ENCODE results near the gene CPXM1. TPM values are rescaled to one million over a fixed set of nuclear protein-coding genes. Genes with fewer than 3 reads are reported as not detected.
"Not testable (repeated sequence)": the region's sequence is repeated elsewhere in the genome, so short reads cannot be mapped to it uniquely, and the experiment has no call there.

Gene CPXM1
- total RNA-seq, 1 experiment from 2014 or later: not detected

DNA sequence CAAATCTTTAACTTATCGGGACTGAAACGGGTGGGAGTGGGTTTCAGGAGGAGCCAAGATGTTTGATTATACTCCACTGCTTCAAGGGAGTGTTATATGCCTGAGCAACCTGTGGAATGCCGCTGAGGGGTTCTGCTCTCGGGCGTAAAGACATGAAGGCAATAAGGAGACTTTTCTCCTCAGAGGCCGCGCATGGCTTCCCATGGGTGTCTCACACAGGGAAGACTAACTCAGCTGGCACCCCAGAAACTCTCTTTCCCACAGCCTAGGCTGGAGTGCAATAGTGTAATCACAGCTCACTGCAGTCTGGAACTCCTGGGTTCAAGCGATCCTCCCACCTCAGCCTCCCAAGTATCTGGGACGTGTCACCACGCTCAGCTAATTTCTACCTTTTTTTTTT is 9.3 kb upstream of the CPXM1 start:
- Histone ChIP-seq H3K4me3 (ENCODE audit: low read depth, low read length) (no peak overlapping the region), H3K27me3 (replicated peaks; ENCODE audit: control insufficient read depth, insufficient read depth, low read length) (no peaks in the 10 kb centered on the region), H3K36me3 (ENCODE audit: control insufficient read depth, insufficient read depth, low read length) (no peaks in the 10 kb centered on the region), H3K9me3 (peaks cover 10% of the 10 kb centered on the region; the same call in 1 of the 2 replicates), H3K4me1 (peaks cover 7% of the 10 kb centered on the region; the same call in 1 of the 2 replicates)
- no peaks in the 10 kb centered on the region for H3K27me3 Mint-ChIP-seq (ENCODE audit: insufficient read depth, unreplicated experiment)
- ChIA-PET CTCF (no interaction called here), POLR2A (interaction anchor here (0.6 kb wide), 1 partner anchor 16 kb away, joined by 9 read pairs; no protein-coding TSS in a partner anchor)
- no peaks in the 10 kb centered on the region for H3K36me3 Mint-ChIP-seq (ENCODE audit: insufficient read depth, unreplicated experiment)
- no peak for DNase-seq
- peaks cover 18% of the 10 kb centered on the region for H3K9me3 Mint-ChIP-seq (ENCODE audit: unreplicated experiment)
- no peak overlapping the region for H3K4me3 Mint-ChIP-seq (ENCODE audit: unreplicated experiment)
- no TSS peak for BruUV-seq (replicated peaks)
- intact Hi-C loops (cut with micrococcal nuclease; ENCODE audit: unreplicated experiment): no loop called here
- TF ChIP-seq, protein P1, sequence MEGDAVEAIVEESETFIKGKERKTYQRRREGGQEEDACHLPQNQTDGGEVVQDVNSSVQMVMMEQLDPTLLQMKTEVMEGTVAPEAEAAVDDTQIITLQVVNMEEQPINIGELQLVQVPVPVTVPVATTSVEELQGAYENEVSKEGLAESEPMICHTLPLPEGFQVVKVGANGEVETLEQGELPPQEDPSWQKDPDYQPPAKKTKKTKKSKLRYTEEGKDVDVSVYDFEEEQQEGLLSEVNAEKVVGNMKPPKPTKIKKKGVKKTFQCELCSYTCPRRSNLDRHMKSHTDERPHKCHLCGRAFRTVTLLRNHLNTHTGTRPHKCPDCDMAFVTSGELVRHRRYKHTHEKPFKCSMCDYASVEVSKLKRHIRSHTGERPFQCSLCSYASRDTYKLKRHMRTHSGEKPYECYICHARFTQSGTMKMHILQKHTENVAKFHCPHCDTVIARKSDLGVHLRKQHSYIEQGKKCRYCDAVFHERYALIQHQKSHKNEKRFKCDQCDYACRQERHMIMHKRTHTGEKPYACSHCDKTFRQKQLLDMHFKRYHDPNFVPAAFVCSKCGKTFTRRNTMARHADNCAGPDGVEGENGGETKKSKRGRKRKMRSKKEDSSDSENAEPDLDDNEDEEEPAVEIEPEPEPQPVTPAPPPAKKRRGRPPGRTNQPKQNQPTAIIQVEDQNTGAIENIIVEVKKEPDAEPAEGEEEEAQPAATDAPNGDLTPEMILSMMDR (IDR thresholded peaks at IDR 0.05; ENCODE audit: insufficient read depth in 1 of 2, low read depth in 1 of 2, low read length in 1 of 2, severe bottlenecking in 1 of 2, unreplicated experiment in 1 of 2): no peak
- H3K27ac Mint-ChIP-seq (ENCODE audit: unreplicated experiment): no peak overlapping the region
- peaks cover 6% of the 10 kb centered on the region for H3K4me1 Mint-ChIP-seq (ENCODE audit: low read depth, unreplicated experiment)

DNA sequence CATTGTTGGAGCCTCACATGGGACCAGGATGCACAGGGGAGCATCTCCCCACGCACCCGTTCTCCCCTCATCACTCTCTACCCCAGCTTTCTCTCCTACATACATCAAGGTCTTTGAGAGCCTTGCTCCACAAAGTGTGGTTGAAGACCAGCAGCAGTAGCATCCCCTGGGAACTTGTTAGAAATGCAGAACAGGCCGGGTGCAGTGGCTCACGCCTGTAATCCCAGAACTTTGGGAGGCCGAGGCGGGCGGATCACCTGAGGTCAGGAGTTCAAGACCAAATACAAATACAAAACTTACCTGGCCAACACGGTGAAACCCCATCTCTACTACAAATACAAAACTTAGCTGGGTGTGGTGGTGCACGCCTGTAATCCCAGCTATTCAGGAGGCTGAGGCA is 7.5 kb upstream of the CPXM1 start:
- H3K36me3 ChIP-seq (ENCODE audit: control insufficient read depth, insufficient read depth, low read length); POLR2A ChIA-PET; H3K36me3 Mint-ChIP-seq (ENCODE audit: insufficient read depth, unreplicated experiment); H3K27me3 ChIP-seq (replicated peaks; ENCODE audit: control insufficient read depth, insufficient read depth, low read length); H3K4me1 Mint-ChIP-seq (ENCODE audit: low read depth, unreplicated experiment); H3K27me3 Mint-ChIP-seq (ENCODE audit: insufficient read depth, unreplicated experiment); H3K4me1 ChIP-seq; H3K4me3 ChIP-seq (ENCODE audit: low read depth, low read length); CTCF ChIA-PET; H3K27ac Mint-ChIP-seq (ENCODE audit: unreplicated experiment); intact Hi-C loops (cut with micrococcal nuclease; ENCODE audit: unreplicated experiment); DNase-seq; BruUV-seq (replicated peaks); H3K4me3 Mint-ChIP-seq (ENCODE audit: unreplicated experiment): not testable (repeated sequence)
- peaks cover 10% of the 10 kb centered on the region; the same call in 1 of the 2 replicates for H3K9me3 ChIP-seq
- peaks cover 18% of the 10 kb centered on the region for H3K9me3 Mint-ChIP-seq (ENCODE audit: unreplicated experiment)

GRCh38 chr20:2807019-2807418 is 6.6 kb upstream of the CPXM1 start:
- H3K27ac Mint-ChIP-seq (ENCODE audit: unreplicated experiment): no peak overlapping the region
- no peak for DNase-seq
- H3K36me3 Mint-ChIP-seq (ENCODE audit: insufficient read depth, unreplicated experiment): no peaks in the 10 kb centered on the region
- peaks cover 6% of the 10 kb centered on the region for H3K4me1 Mint-ChIP-seq (ENCODE audit: low read depth, unreplicated experiment)
- H3K27me3 ChIP-seq (replicated peaks; ENCODE audit: control insufficient read depth, insufficient read depth, low read length): no peaks in the 10 kb centered on the region
- H3K36me3 ChIP-seq (ENCODE audit: control insufficient read depth, insufficient read depth, low read length): no peaks in the 10 kb centered on the region
- H3K4me1 ChIP-seq: peaks cover 7% of the 10 kb centered on the region; the same call in 1 of the 2 replicates
- ChIA-PET POLR2A (no interaction called here), CTCF (no interaction called here)
- H3K4me3 Mint-ChIP-seq (ENCODE audit: unreplicated experiment): no peak overlapping the region
- peaks cover 5% of the 10 kb centered on the region; the same call in 1 of the 2 replicates for H3K9me3 ChIP-seq
- H3K9me3 Mint-ChIP-seq (ENCODE audit: unreplicated experiment): peaks cover 12% of the 10 kb centered on the region
- no TSS peak for BruUV-seq (replicated peaks)
- intact Hi-C loops (cut with micrococcal nuclease; ENCODE audit: unreplicated experiment): no loop called here
- TF ChIP-seq, protein P1 (IDR thresholded peaks at IDR 0.05; ENCODE audit: insufficient read depth in 1 of 2, low read depth in 1 of 2, low read length in 1 of 2, severe bottlenecking in 1 of 2, unreplicated experiment in 1 of 2): no peak
- peaks cover 3% of the 10 kb centered on the region for H3K27me3 Mint-ChIP-seq (ENCODE audit: insufficient read depth, unreplicated experiment)
- H3K4me3 ChIP-seq (ENCODE audit: low read depth, low read length): no peak overlapping the region

GRCh38 chr20:2806351-2806701 is 5.9 kb upstream of the CPXM1 start:
- CTCF ChIA-PET: no interaction called here
- peaks cover 7% of the 10 kb centered on the region; the same call in 1 of the 2 replicates for H3K4me1 ChIP-seq
- H3K4me3 ChIP-seq (ENCODE audit: low read depth, low read length): no peak overlapping the region
- no peaks in the 10 kb centered on the region for H3K36me3 ChIP-seq (ENCODE audit: control insufficient read depth, insufficient read depth, low read length)
- Mint-ChIP-seq H3K27ac (ENCODE audit: unreplicated experiment) (no peak overlapping the region), H3K4me3 (ENCODE audit: unreplicated experiment) (no peak overlapping the region), H3K36me3 (ENCODE audit: insufficient read depth, unreplicated experiment) (no peaks in the 10 kb centered on the region), H3K27me3 (ENCODE audit: insufficient read depth, unreplicated experiment) (peaks cover 3% of the 10 kb centered on the region), H3K9me3 (ENCODE audit: unreplicated experiment) (peaks cover 5% of the 10 kb centered on the region), H3K4me1 (ENCODE audit: low read depth, unreplicated experiment) (peaks cover 6% of the 10 kb centered on the region)
- intact Hi-C loops (cut with micrococcal nuclease; ENCODE audit: unreplicated experiment): no loop called here
- POLR2A ChIA-PET: no interaction called here
- H3K27me3 ChIP-seq (replicated peaks; ENCODE audit: control insufficient read depth, insufficient read depth, low read length): no peaks in the 10 kb centered on the region
- TF ChIP-seq, protein P1 (IDR thresholded peaks at IDR 0.05; ENCODE audit: insufficient read depth in 1 of 2, low read depth in 1 of 2, low read length in 1 of 2, severe bottlenecking in 1 of 2, unreplicated experiment in 1 of 2): no peak
- H3K9me3 ChIP-seq: no peaks in the 10 kb centered on the region
- BruUV-seq (replicated peaks): no TSS peak
- DNase-seq: no peak

All from Caco-2 (cell line).